WTC11 (cell line): ENCODE results near the gene JOSD1. TPM values are rescaled to one million over a fixed set of nuclear protein-coding genes. Genes with fewer than 3 reads are reported as not detected.

Experiments used
- ATAC-seq: fragments of 200-7000 bp; cut with Tn5 transposase; 2 replicates; pipeline ENCODE4 v1.10.0; 2021; ENCODE audit warnings: mild to moderate bottlenecking, moderate library complexity
- CTCF ChIA-PET: fragments of 300-600 bp; sonication (Branson Sonifier 250); formaldehyde crosslinking; loops from one replicate; lab custom pipeline; 2021; ENCODE audit warnings: antibody characterized with exemption; lab: Charles Lee
- POLR2A ChIA-PET: fragments of 350-600 bp; sonication (Branson Sonifier 250); formaldehyde crosslinking; loops from one replicate; lab custom pipeline; 2021; ENCODE audit warnings: antibody characterized with exemption; lab: Charles Lee
- DNase-seq: peaks from one replicate; pipeline ENCODE4 v3.0.0; 2021; ENCODE audit warnings: low spot score
- H3K27ac Mint-ChIP-seq: 2 replicates; pipeline ENCODE4 v1.8.0; 2021; ENCODE audit warnings: mixed read lengths
- H3K27me3 Mint-ChIP-seq: 2 replicates; pipeline ENCODE4 v1.8.0; 2021; ENCODE audit warnings: low read depth, mild to moderate bottlenecking, moderate library complexity, mixed read lengths
- H3K36me3 Mint-ChIP-seq: 2 replicates; pipeline ENCODE4 v1.8.0; 2021; ENCODE audit warnings: mixed read lengths
- H3K4me1 Mint-ChIP-seq: 2 replicates; pipeline ENCODE4 v1.8.0; 2022; ENCODE audit warnings: mixed read lengths
- H3K4me3 Mint-ChIP-seq: 2 replicates; pipeline ENCODE4 v1.8.0; 2021; ENCODE audit warnings: mild to moderate bottlenecking, moderate library complexity, mixed read lengths
- H3K9me3 Mint-ChIP-seq: 2 replicates; pipeline ENCODE4 v1.8.0; 2021; ENCODE audit warnings: mixed read lengths
- AFF4 ChIP-seq: sonication (generic); formaldehyde crosslinking; IDR thresholded peaks from 2 replicates; pipeline ENCODE4 v1.8.1; 2023; ENCODE audit warnings: mild to moderate bottlenecking, missing genetic modification reagents, borderline replicate concordance
- ARID4B ChIP-seq: sonication (generic); formaldehyde crosslinking; IDR thresholded peaks from 2 replicates; pipeline ENCODE4 v1.8.0; 2023; ENCODE audit warnings: missing genetic modification reagents, mild to moderate bottlenecking, borderline replicate concordance
- ATF1 ChIP-seq: sonication (generic); formaldehyde crosslinking; IDR thresholded peaks from 2 replicates; pipeline ENCODE4 v1.8.1; 2023; ENCODE audit warnings: mild to moderate bottlenecking, moderate library complexity, missing genetic modification reagents
- E2F1 ChIP-seq: sonication (generic); formaldehyde crosslinking; IDR thresholded peaks from 2 replicates; pipeline ENCODE4 v1.8.0; 2022; ENCODE audit warnings: mild to moderate bottlenecking, missing genetic modification reagents
- IRF2 ChIP-seq: sonication (generic); formaldehyde crosslinking; IDR thresholded peaks from 2 replicates; pipeline ENCODE4 v1.8.0; 2022; ENCODE audit warnings: low read depth, missing genetic modification reagents, borderline replicate concordance
- JUN ChIP-seq: sonication (generic); formaldehyde crosslinking; IDR thresholded peaks from 2 replicates; pipeline ENCODE4 v1.8.0; 2023; ENCODE audit warnings: mild to moderate bottlenecking, missing genetic modification reagents
- NFE2L1 ChIP-seq: sonication (generic); formaldehyde crosslinking; IDR thresholded peaks from 2 replicates; pipeline ENCODE4 v1.8.1; 2023; ENCODE audit warnings: missing genetic modification reagents
- RELA ChIP-seq: sonication (generic); formaldehyde crosslinking; IDR thresholded peaks from 2 replicates; pipeline ENCODE4 v1.8.1; 2022; ENCODE audit warnings: missing genetic modification reagents, mild to moderate bottlenecking, borderline replicate concordance
- ZNF219 ChIP-seq: sonication (generic); formaldehyde crosslinking; IDR thresholded peaks from 2 replicates; pipeline ENCODE4 v1.8.0; 2023; ENCODE audit warnings: missing genetic modification reagents, mild to moderate bottlenecking, borderline replicate concordance
- ZNF416 ChIP-seq: fragments of 250-450 bp; sonication (Bioruptor Pico); IDR thresholded peaks from 2 replicates; pipeline ENCODE4 v1.9.0; 2021; ENCODE audit warnings: mild to moderate bottlenecking, inconsistent platforms
- ZNF671 ChIP-seq: fragments of 250-450 bp; sonication (Bioruptor Pico); IDR thresholded peaks from 2 replicates; pipeline ENCODE4 v1.8.0; 2021; ENCODE audit warnings: mild to moderate bottlenecking
- total RNA-seq: library from RNA; stranded (reverse); gene quantifications from 3 replicates; pipeline ENCODE4 v1.2.3, GENCODE V29; 2021
- TF ChIP-seq, protein P1 (sequence below): sonication (generic); formaldehyde crosslinking; IDR thresholded peaks from 2 replicates; pipeline ENCODE4 v1.8.0; 2022; ENCODE audit warnings: mild to moderate bottlenecking, missing genetic modification reagents
- TF ChIP-seq, protein P2 (sequence below): sonication (generic); formaldehyde crosslinking; IDR thresholded peaks from 2 replicates; pipeline ENCODE4 v1.8.1; 2023; ENCODE audit warnings: mild to moderate bottlenecking, moderate library complexity, missing genetic modification reagents

Gene JOSD1
- total RNA-seq, 1 experiment from 2014 or later: 24.5 TPM

- no peak for DNase-seq
- no peak overlapping the region for H3K4me3 Mint-ChIP-seq
- no peak for TF ChIP-seq JUN
- TF ChIP-seq, protein P1, sequence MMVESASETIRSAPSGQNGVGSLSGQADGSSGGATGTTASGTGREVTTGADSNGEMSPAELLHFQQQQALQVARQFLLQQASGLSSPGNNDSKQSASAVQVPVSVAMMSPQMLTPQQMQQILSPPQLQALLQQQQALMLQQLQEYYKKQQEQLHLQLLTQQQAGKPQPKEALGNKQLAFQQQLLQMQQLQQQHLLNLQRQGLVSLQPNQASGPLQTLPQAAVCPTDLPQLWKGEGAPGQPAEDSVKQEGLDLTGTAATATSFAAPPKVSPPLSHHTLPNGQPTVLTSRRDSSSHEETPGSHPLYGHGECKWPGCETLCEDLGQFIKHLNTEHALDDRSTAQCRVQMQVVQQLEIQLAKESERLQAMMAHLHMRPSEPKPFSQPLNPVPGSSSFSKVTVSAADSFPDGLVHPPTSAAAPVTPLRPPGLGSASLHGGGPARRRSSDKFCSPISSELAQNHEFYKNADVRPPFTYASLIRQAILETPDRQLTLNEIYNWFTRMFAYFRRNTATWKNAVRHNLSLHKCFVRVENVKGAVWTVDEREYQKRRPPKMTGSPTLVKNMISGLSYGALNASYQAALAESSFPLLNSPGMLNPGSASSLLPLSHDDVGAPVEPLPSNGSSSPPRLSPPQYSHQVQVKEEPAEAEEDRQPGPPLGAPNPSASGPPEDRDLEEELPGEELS (CRISPR knock-in tag): no peak
- TF ChIP-seq ATF1 (CRISPR knock-in tag): no peak
- TF ChIP-seq ZNF416: no peak
- no peak for TF ChIP-seq ZNF671 (CRISPR knock-in tag)
- no peak for TF ChIP-seq RELA
- no peak for TF ChIP-seq NFE2L1 (CRISPR knock-in tag)
- TF ChIP-seq IRF2: no peak
- TF ChIP-seq E2F1 (CRISPR knock-in tag): no peak
- H3K27ac Mint-ChIP-seq: no peak overlapping the region; the same call in 1 of the 2 replicates
- no peak for ATAC-seq
- ChIA-PET CTCF (interaction anchor here (1.1 to 4.0 kb wide), 5 partner anchors 11 to 33 kb away, joined by 3 to 43 read pairs (median 7); no protein-coding TSS in a partner anchor), POLR2A (no interaction called here)
- no peaks in the 10 kb centered on the region for H3K27me3 Mint-ChIP-seq
- peaks cover 19% of the 10 kb centered on the region for H3K36me3 Mint-ChIP-seq
- no peaks in the 10 kb centered on the region for H3K9me3 Mint-ChIP-seq
- H3K4me1 Mint-ChIP-seq: 0 out of 2 replicates have a peak, but pooled peaks cover 3% of the 10 kb centered on the region
Observed at GRCh38 chr22:38735465-38736256, 34.9 kb upstream of the JOSD1 start.

- Mint-ChIP-seq H3K4me1 (0 out of 2 replicates have a peak, but pooled peaks cover 3% of the 10 kb centered on the region), H3K4me3 (no peak overlapping the region), H3K27me3 (no peaks in the 10 kb centered on the region), H3K27ac (no peak overlapping the region), H3K36me3 (peaks cover 24% of the 10 kb centered on the region), H3K9me3 (no peaks in the 10 kb centered on the region)
- CTCF ChIA-PET: interaction anchor here (1.1 to 4.0 kb wide), 4 partner anchors 11 to 34 kb away, joined by 6 to 43 read pairs (median 8); no protein-coding TSS in a partner anchor
- ATAC-seq (no peak), DNase-seq (no peak)
- POLR2A ChIA-PET: no interaction called here
- no peak for TF ChIP-seq ARID4B (CRISPR knock-in tag)
- no peak for TF ChIP-seq AFF4 (CRISPR knock-in tag)
- no peak for TF ChIP-seq ZNF219 (CRISPR knock-in tag)
- TF ChIP-seq, protein P2, sequence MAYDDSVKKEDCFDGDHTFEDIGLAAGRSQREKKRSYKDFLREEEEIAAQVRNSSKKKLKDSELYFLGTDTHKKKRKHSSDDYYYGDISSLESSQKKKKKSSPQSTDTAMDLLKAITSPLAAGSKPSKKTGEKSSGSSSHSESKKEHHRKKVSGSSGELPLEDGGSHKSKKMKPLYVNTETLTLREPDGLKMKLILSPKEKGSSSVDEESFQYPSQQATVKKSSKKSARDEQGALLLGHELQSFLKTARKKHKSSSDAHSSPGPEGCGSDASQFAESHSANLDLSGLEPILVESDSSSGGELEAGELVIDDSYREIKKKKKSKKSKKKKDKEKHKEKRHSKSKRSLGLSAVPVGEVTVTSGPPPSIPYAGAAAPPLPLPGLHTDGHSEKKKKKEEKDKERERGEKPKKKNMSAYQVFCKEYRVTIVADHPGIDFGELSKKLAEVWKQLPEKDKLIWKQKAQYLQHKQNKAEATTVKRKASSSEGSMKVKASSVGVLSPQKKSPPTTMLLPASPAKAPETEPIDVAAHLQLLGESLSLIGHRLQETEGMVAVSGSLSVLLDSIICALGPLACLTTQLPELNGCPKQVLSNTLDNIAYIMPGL: no peak
Observed at GRCh38 chr22:38735126-38735464, 34.4 kb upstream of the JOSD1 start.
